ENCODE data around the gene PMVK. TPM values are rescaled to one million over a fixed set of nuclear protein-coding genes. Genes with fewer than 3 reads are reported as not detected.

Gene PMVK
- total and polyA plus RNA-seq, 7 donors: 17.0 to 35.6 (median 24.1) TPM

DNA sequence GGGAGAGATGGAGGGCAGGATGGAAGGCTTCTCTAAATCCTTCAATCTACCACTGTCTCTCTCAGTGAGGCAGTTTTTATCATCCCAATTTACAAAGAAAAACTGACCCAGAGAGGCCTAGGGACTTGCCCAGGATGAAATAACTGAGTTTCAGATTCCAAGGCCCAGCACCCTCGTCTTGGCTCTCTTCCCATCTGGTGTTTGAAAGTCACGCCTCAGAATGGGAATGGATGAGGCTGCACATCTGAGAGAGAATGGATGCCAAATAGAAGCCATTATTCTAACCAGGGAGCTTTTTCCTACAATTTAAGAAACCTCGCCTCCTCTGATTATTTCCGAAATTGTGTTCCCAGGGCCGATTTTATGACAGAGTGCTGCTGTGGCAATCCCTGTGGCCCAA, 55.8 kb downstream of the PMVK start:
- no peak for ATAC-seq
- Histone ChIP-seq H3K9me3 (no peaks in the 10 kb centered on the region), H3K4me3 (no peak overlapping the region), H3K27ac (no peak overlapping the region), H3K36me3 (ENCODE audit: insufficient read depth in 1 of 2, low read depth in 1 of 2) (no peaks in the 10 kb centered on the region), H3K27me3 (ENCODE audit: insufficient read depth in 3 of 3, low read length in 2 of 3) (no peaks in the 10 kb centered on the region), H3K4me1 (peaks cover 6% of the 10 kb centered on the region)
- no peak for DNase-seq
- WGBS, 3 donors: 62 to 71% (median 62%) methylated on average over 5 of the region's 5 CpGs
- intact Hi-C loops (cut with DNase I): no loop called here
- no peak for TF ChIP-seq CTCF (IDR thresholded peaks at IDR 0.05)

DNA sequence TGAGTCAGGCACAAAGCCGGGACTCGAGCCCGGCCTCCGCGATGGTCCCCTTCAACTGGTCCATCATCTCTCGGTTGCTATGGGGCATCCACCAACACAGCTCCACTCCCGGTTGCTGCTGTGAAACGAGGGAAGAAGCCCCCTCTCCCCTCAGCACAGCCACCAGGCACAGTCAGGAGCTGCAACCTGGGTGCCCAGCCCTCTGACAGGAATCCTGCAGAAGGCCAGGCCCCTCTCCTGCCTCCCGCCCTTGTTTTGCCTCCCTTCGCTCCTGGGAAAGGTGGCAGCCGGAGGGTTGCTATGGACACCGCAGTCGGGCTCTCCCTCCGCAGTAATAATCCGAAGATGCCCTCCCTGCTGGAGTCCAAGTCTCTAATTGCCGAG, 57.5 kb downstream of the PMVK start:
- DNase-seq: no peak
- Histone ChIP-seq H3K27me3 (ENCODE audit: insufficient read depth in 3 of 3, low read length in 2 of 3) (no peaks in the 10 kb centered on the region), H3K9me3 (no peaks in the 10 kb centered on the region), H3K4me3 (no peak overlapping the region), H3K27ac (no peak overlapping the region), H3K4me1 (peaks cover 6% of the 10 kb centered on the region), H3K36me3 (ENCODE audit: insufficient read depth in 1 of 2, low read depth in 1 of 2) (no peaks in the 10 kb centered on the region)
- 74 to 77% (median 76%) methylated on average over 16 of the region's 16 CpGs for WGBS, 3 donors
- ATAC-seq: no peak
- no peak for TF ChIP-seq CTCF (IDR thresholded peaks at IDR 0.05)
- intact Hi-C loops (cut with DNase I): loop anchor here (5.0 kb wide), 3 partner anchors 312 to 402 kb away; partner anchors contain the start of genes CHRNB2 (in 1 of the 2) and UBE2Q1 (in 1 of the 2)

GRCh38 chr1:154878371-154879037, 58.0 kb downstream of the PMVK start:
- Histone ChIP-seq H3K4me1 (peaks cover 6% of the 10 kb centered on the region), H3K36me3 (ENCODE audit: insufficient read depth in 1 of 2, low read depth in 1 of 2) (no peaks in the 10 kb centered on the region), H3K27ac (no peak overlapping the region), H3K9me3 (no peaks in the 10 kb centered on the region), H3K27me3 (ENCODE audit: insufficient read depth in 3 of 3, low read length in 2 of 3) (no peaks in the 10 kb centered on the region), H3K4me3 (no peak overlapping the region)
- peak; percentile 92 for TF ChIP-seq CTCF (IDR thresholded peaks at IDR 0.05)
- ATAC-seq (peak; percentile 94 to 98 (median 96)), DNase-seq (peak; percentile 80 to 91)
- WGBS, 3 donors: 22 to 26% (median 22%) methylated on average over 20 of the region's 20 CpGs
- intact Hi-C loops (cut with DNase I): loop anchor here (1.0 to 5.0 kb wide), 4 partner anchors 209 to 401 kb away; partner anchors contain the start of genes CHRNB2 (in 1 of the 2) and UBE2Q1 (in 1 of the 2)

DNA sequence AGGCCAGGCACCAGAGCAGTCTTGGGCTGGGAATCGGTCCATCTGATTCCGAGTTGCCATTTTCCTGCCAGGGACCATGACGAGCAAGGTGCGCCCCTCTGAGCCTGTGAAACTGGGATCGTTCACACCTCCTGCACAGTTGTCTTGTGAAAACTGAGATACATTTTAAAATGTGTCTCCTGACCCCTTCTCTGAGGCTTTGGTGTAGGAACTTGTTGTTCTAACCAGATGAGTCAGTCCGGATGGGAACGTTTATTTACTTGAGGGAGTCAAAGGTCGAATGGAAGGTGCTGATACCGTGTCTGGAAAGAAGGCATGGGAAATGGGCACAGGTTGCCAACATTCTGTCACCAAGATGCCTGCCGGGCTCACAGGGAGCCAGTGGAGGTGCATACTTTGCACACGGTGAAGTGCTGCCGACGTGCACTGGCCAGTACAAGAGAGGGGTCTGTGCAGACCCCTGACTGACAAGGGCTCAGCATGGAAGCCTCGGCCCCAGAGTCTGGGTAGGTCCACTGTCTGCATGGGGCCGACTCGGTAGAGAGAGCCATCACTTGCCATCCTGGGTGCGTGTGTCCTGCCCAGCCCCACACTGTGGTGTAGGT, 59.0 kb downstream of the PMVK start:
- WGBS, 3 donors: 42 to 57% (median 46%) methylated on average over 17 of the region's 17 CpGs
- H3K9me3 ChIP-seq: no peaks in the 10 kb centered on the region
- no peak for TF ChIP-seq CTCF (IDR thresholded peaks at IDR 0.05)
- H3K4me1 ChIP-seq: peaks cover 6% of the 10 kb centered on the region
- peak overlapping the region; percentile 53 for H3K27ac ChIP-seq
- DNase-seq: no peak
- intact Hi-C loops (cut with DNase I): loop anchor here (5.0 kb wide), 3 partner anchors 310 to 400 kb away; partner anchors contain the start of genes CHRNB2 (in 1 of the 2) and UBE2Q1 (in 1 of the 2)
- no peak overlapping the region for H3K4me3 ChIP-seq
- no peaks in the 10 kb centered on the region for H3K27me3 ChIP-seq (ENCODE audit: insufficient read depth in 3 of 3, low read length in 2 of 3)
- H3K36me3 ChIP-seq (ENCODE audit: insufficient read depth in 1 of 2, low read depth in 1 of 2): no peaks in the 10 kb centered on the region
- ATAC-seq: peak; percentile 36 to 78 (median 63)

Data from psoas muscle (tissue), 8 donors.